ENCODE measurements around the gene DIP2C.
"Not testable (repeated sequence)": the region's sequence is repeated elsewhere in the genome, so short reads cannot be mapped to it uniquely, and the experiment has no call there.

Gene DIP2C

DNA sequence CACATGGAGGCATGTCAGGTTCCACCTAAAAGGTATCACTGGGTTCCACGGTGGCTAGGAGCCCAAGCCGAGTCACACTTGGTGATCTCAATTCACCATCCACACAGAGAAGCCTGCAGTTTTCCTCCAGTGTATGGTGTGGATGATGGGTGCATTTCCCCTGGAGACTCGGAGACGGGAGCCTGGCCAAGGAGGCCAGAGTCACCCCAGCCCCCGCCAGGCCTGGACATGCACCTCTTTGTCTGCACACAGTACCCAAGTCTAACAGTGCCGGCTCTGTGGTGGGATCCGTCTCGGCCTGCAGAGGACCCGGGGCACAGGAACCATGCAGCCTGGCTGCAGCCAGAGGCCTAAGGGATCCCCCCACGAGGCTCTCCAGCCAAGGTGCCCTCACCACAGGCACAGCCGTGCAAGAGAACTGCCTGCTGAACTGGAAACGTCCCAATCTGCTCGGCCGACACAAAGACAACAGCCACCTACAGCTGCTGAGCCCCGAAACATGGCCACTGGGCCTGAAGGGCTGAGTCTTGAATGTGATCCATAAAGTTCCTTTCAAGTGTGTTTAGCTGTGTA, 75.2 kb downstream of the DIP2C start:
- no peaks in the 10 kb centered on the region for H3K9me3 ChIP-seq
- TF ChIP-seq, protein P1, sequence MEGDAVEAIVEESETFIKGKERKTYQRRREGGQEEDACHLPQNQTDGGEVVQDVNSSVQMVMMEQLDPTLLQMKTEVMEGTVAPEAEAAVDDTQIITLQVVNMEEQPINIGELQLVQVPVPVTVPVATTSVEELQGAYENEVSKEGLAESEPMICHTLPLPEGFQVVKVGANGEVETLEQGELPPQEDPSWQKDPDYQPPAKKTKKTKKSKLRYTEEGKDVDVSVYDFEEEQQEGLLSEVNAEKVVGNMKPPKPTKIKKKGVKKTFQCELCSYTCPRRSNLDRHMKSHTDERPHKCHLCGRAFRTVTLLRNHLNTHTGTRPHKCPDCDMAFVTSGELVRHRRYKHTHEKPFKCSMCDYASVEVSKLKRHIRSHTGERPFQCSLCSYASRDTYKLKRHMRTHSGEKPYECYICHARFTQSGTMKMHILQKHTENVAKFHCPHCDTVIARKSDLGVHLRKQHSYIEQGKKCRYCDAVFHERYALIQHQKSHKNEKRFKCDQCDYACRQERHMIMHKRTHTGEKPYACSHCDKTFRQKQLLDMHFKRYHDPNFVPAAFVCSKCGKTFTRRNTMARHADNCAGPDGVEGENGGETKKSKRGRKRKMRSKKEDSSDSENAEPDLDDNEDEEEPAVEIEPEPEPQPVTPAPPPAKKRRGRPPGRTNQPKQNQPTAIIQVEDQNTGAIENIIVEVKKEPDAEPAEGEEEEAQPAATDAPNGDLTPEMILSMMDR (IDR thresholded peaks at IDR 0.05) = no peak
- H3K27ac ChIP-seq = peak overlapping the region; percentile 10 to 71
- no peak overlapping the region for H3K4me3 ChIP-seq
- peak in 1 of 2 donors; percentile 65 for DNase-seq
- no peaks in the 10 kb centered on the region for H3K36me3 ChIP-seq
- intact Hi-C loops (cut with DNase I; ENCODE audit: low total_unique reads) = no loop called here
- H3K4me1 ChIP-seq = peaks cover 0 to 92% (median 55%) of the 10 kb centered on the region in 4 donors
- H3K27me3 ChIP-seq = no peaks in the 10 kb centered on the region

DNA sequence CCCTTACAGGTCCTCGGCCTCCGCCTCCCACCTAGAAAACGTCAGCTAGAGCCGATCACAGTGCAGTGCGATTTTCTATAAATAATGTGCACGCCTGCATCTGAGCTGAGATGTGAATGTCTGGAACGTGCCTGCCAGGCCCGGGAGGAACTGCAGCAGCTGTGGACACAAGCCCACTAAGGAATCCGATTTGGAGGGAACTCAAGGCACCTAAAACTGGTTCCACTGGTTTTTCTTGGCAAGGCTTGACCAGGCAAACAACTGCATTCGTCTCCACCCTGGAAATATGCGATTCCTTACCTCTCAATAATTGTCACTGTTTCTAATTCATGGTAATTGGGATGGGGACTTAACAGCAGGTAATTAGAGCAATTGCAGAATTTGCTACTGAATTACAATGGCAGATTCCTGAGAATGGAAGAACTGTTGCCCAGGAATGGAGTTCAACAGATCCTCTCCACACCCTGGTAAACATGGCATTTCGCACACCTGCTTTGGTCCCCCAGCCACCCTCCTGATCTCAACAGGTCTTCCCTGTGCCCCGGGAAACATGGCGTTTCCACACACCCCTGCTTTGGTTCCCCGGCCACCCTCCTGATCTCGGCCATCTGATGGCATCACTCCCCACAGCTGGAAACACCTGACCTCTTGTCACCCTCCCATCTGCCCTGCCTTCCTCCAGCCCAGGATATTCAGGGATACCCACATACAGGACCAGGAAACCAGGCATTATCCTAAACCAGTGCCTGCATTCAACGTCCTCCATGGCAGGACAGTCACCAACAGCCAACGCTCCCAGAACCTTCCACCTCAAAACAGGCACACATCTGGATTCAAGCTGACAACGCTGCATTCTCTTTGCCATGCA, 76.0 kb downstream of the DIP2C start:
- no peaks in the 10 kb centered on the region for H3K9me3 ChIP-seq
- H3K27ac ChIP-seq = peak overlapping the region; percentile 61 to 71
- DNase-seq = peak in 1 of 2 donors; percentile 81
- intact Hi-C loops (cut with DNase I; ENCODE audit: low total_unique reads) = no loop called here
- H3K36me3 ChIP-seq = no peaks in the 10 kb centered on the region
- peaks cover 0 to 91% (median 51%) of the 10 kb centered on the region in 4 donors for H3K4me1 ChIP-seq
- TF ChIP-seq, protein P1 (IDR thresholded peaks at IDR 0.05) = no peak
- no peak overlapping the region for H3K4me3 ChIP-seq
- no peaks in the 10 kb centered on the region for H3K27me3 ChIP-seq

DNA sequence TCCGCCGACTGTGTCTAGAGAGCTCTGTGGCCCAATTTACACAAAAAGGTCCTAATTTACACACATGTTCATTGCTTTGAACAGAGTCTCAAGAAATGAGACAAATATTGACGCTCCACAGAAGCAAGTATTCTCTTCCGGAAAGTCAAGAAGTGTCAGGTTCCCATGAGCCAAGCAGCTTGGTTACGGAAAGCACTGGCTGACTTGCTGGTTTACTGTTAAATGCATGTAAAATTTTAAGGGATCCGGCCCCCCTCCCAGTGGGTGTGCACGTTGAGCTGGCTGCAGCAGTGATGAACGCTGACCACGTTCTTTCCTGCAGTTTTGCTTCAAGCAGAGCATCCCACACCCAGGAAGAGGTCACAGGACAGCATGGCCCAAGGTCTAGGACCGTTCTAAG, 76.8 kb downstream of the DIP2C start:
- TF ChIP-seq, protein P1 (IDR thresholded peaks at IDR 0.05) = no peak
- Histone ChIP-seq H3K27me3 (no peaks in the 10 kb centered on the region), H3K27ac (peak overlapping the region; percentile 61 to 71), H3K9me3 (no peaks in the 10 kb centered on the region), H3K4me3 (no peak overlapping the region), H3K4me1 (peaks cover 0 to 83% (median 46%) of the 10 kb centered on the region in 4 donors), H3K36me3 (no peaks in the 10 kb centered on the region)
- DNase-seq = peak in 1 of 2 donors; percentile 61
- intact Hi-C loops (cut with DNase I; ENCODE audit: low total_unique reads) = no loop called here

DNA sequence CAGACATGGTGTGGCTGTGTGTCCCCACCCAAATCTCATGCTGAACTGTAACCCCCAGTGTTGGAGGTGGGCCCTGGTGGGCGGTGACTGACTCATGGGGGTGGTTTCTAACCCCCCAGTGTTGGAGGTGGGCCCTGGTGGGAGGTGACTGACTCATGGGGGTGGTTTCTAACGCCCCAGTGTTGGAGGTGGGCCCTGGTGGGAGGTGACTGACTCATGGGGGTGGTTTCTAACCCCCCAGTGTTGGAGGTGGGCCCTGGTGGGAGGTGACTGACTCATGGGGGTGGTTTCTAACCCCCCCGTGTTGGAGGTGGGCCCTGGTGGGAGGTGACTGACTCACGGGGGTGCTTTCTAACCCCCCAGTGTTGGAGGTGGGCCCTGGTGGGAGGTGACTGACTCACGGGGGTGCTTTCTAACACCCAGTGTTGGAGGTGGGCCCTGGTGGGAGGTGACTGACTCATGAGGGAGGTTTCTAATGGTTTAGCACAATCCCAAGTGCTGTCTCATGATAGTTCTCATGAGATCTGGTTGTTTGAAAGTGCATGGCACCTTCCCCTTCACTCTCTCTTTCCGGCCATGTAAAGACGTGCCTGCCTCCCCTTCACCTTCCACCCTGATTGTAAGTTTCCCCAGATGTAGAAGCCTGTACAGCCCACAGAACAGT, 78.7 kb downstream of the DIP2C start:
- H3K4me3 ChIP-seq; H3K36me3 ChIP-seq; H3K9me3 ChIP-seq; H3K27me3 ChIP-seq; intact Hi-C loops (cut with DNase I; ENCODE audit: low total_unique reads): not testable (repeated sequence)
- H3K4me1 ChIP-seq = peaks cover 0 to 73% (median 44%) of the 10 kb centered on the region in 4 donors
- peak in 1 of 2 donors; percentile 68 for DNase-seq
- peak overlapping the region; percentile 57 to 71 for H3K27ac ChIP-seq

DNA sequence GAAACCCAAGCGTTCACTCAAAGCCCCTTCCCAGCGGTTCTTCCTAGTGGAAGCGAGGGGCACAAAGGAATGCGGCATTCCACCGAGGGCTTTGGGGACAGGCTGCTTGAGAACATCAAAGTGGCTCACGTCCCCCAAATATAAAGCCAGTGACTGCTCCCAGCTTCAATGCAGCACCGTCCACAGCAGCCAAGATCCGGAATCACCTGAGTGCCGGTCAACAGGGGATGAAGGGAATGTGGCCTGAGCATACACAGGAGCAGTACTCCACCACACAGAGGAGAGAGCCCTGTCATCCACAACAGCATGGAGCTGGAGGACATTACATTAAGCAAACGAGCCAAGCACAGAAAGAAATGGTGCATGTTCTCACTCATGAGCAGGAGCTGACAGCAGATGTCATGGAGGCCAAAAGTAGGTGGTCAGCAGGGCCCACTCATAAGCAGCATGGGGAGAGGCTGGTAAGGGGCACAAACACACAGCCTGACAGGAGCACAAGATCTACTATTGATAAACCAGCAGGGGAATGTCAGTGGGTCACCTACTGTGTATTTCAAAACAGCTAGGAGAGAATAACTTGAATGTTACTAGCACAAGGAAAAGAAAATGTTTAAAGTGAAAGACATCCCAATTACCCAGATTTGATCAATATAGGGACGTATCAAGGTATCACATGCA, 79.5 kb downstream of the DIP2C start:
- TF ChIP-seq, protein P1 (IDR thresholded peaks at IDR 0.05) = no peak
- peaks cover 0 to 76% (median 41%) of the 10 kb centered on the region in 4 donors for H3K4me1 ChIP-seq
- no peaks in the 10 kb centered on the region for H3K9me3 ChIP-seq
- peak overlapping the region; percentile 57 to 71 for H3K27ac ChIP-seq
- peak in 1 of 2 donors; percentile 58 for DNase-seq
- H3K27me3 ChIP-seq = no peaks in the 10 kb centered on the region
- intact Hi-C loops (cut with DNase I; ENCODE audit: low total_unique reads) = no loop called here
- H3K4me3 ChIP-seq = no peak overlapping the region
- H3K36me3 ChIP-seq = no peaks in the 10 kb centered on the region
